Measurements from ENCODE around the gene ARHGAP20. TPM values are rescaled to one million over a fixed set of nuclear protein-coding genes. Genes with fewer than 3 reads are reported as not detected.

The ARHGAP20 gene
- total RNA-seq, 6 experiments from 2014 or later, result 0.52 to 1.2 (median 0.92) TPM

- Mint-ChIP-seq H3K4me3 (no peak overlapping the region), H3K27me3 (ENCODE audit: insufficient read depth) (peaks cover 2% of the 10 kb centered on the region; the same call in 1 of the 2 replicates), H3K36me3 (ENCODE audit: low read depth) (no peaks in the 10 kb centered on the region; the same call in 1 of the 2 replicates), H3K9me3 (peaks cover 18% of the 10 kb centered on the region), H3K27ac (no peak overlapping the region), H3K4me1 (ENCODE audit: low read depth) (peaks cover 24% of the 10 kb centered on the region)
- peak; percentile 70 for TF ChIP-seq CTCF (IDR thresholded peaks at IDR 0.05)
- DNase-seq, result no peak
Observed at GRCh38 chr11:110529043-110529442, 183.2 kb downstream of the ARHGAP20 start.

DNA sequence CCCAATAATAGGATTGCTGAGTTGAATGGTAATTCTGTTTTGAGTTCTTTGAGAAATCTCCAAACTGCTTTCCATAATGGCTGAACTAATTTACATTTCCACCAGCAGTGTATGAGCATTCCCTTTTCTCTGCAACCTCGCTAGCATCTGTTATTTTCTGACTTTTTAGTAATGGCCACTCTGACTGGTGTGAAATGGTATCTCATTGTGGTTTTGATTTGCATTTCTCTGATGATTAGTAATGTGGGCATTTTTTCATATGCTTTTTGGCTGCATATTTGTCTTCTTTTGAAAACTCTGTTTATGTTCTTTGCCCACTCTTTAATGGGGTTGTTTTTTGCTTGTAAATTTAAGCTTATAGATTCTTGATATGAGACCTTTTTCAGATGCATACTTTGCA is 185.1 kb downstream of the ARHGAP20 start:
- Mint-ChIP-seq H3K27me3 (ENCODE audit: insufficient read depth) (no peaks in the 10 kb centered on the region; the same call in none of the 2 replicates), H3K4me3 (no peak overlapping the region), H3K36me3 (ENCODE audit: low read depth) (no peaks in the 10 kb centered on the region; the same call in 1 of the 2 replicates), H3K27ac (no peak overlapping the region), H3K9me3 (peaks cover 18% of the 10 kb centered on the region), H3K4me1 (ENCODE audit: low read depth) (peaks cover 28% of the 10 kb centered on the region)
- peak; percentile 7 for DNase-seq
- no peak for TF ChIP-seq CTCF (IDR thresholded peaks at IDR 0.05)
